HepG2 (cell line): Measurements from ENCODE around the gene SEMA4C. TPM values are rescaled to one million over a fixed set of nuclear protein-coding genes. Genes with fewer than 3 reads are reported as not detected.
A peak's percentile ranks its signal among the peaks of the same experiment; 100 is the strongest.

Experiments used
- DDIT3 ChIP-seq: sonication (generic); formaldehyde crosslinking; IDR thresholded peaks from 2 replicates; pipeline ENCODE4 v1.4.0; 2020; ENCODE audit warnings: mild to moderate bottlenecking, missing genetic modification reagents
- DPF2 ChIP-seq: sonication (generic); formaldehyde crosslinking; IDR thresholded peaks from 2 replicates; pipeline ENCODE4 v1.4.0; 2020; ENCODE audit warnings: mild to moderate bottlenecking, low read depth, missing genetic modification reagents, borderline replicate concordance
- ELF1 ChIP-seq: sonication (generic); formaldehyde crosslinking; IDR thresholded peaks from 2 replicates; pipeline ENCODE4 v1.4.0; 2020; ENCODE audit warnings: missing genetic modification reagents
- HCFC1 ChIP-seq: fragments of 150-350 bp; IDR thresholded peaks from 2 replicates; pipeline ENCODE4 v1.6.1; 2014; ENCODE audit warnings: low read depth, low read length
- IKZF1 ChIP-seq: fragments of 450-650 bp; IDR thresholded peaks from 2 replicates; pipeline ENCODE4 v1.7.1; 2016
- KAT8 ChIP-seq: IDR thresholded peaks from 2 replicates; pipeline ENCODE4 v1.6.1; 2016; ENCODE audit warnings: missing genetic modification reagents, missing compliant biosample characterization
- KMT2B ChIP-seq: IDR thresholded peaks from 2 replicates; pipeline ENCODE4 v1.6.1; 2016; ENCODE audit warnings: missing genetic modification reagents, missing compliant biosample characterization
- NKX3-1 ChIP-seq: sonication (generic); formaldehyde crosslinking; IDR thresholded peaks from 2 replicates; pipeline ENCODE4 v1.5.0; 2020; ENCODE audit warnings: missing genetic modification reagents
- PBX2 ChIP-seq: IDR thresholded peaks from 2 replicates; pipeline ENCODE4 v1.6.1; 2016; ENCODE audit warnings: control low read depth
- PRPF4 ChIP-seq: fragments of 200-400 bp; formaldehyde crosslinking; IDR thresholded peaks from 2 replicates; pipeline ENCODE4 v1.6.1; 2016; ENCODE audit warnings: low read length, low read depth; ENCODE audit not compliant: poor library complexity, severe bottlenecking
- RELA ChIP-seq: sonication (generic); formaldehyde crosslinking; IDR thresholded peaks from 2 replicates; pipeline ENCODE4 v1.4.0; 2020; ENCODE audit warnings: missing genetic modification reagents
- SOX6 ChIP-seq, 2 experiments: fragments of 450-650 bp in 1 of 2; sonication (generic) in 1 of 2; formaldehyde crosslinking in 1 of 2; IDR thresholded peaks; 2 replicates each; pipeline versions ENCODE4 v1.4.0 to v1.6.1; 2017 to 2020; ENCODE audit warnings: antibody characterized with exemption in 1 of 2, mild to moderate bottlenecking in 1 of 2, missing genetic modification reagents in 1 of 2
- SRSF1 ChIP-seq: fragments of 200-400 bp; formaldehyde crosslinking; optimal IDR thresholded peaks from 2 replicates; pipeline ENCODE3; 2017; ENCODE audit warnings: mild to moderate bottlenecking, low read depth, low read length, moderate library complexity
- SSRP1 ChIP-seq: IDR thresholded peaks from 2 replicates; pipeline ENCODE4 v1.6.1; 2016; ENCODE audit warnings: control low read depth
- TARDBP ChIP-seq: sonication (generic); formaldehyde crosslinking; IDR thresholded peaks from 2 replicates; pipeline ENCODE4 v1.8.0; 2022; ENCODE audit warnings: mild to moderate bottlenecking, missing genetic modification reagents
- TFDP2 ChIP-seq: sonication (generic); formaldehyde crosslinking; IDR thresholded peaks from 2 replicates; pipeline ENCODE4 v1.4.0; 2020; ENCODE audit warnings: missing genetic modification reagents
- THAP7 ChIP-seq: sonication (generic); formaldehyde crosslinking; IDR thresholded peaks from 2 replicates; pipeline ENCODE4 v1.8.1; 2023; ENCODE audit warnings: mild to moderate bottlenecking, missing genetic modification reagents
- TRIM24 ChIP-seq: sonication (generic); formaldehyde crosslinking; IDR thresholded peaks from 2 replicates; pipeline ENCODE4 v1.8.0; 2022; ENCODE audit warnings: mild to moderate bottlenecking, missing genetic modification reagents
- ZC3H13 ChIP-seq: sonication (generic); formaldehyde crosslinking; IDR thresholded peaks from 2 replicates; pipeline ENCODE4 v1.8.1; 2023; ENCODE audit warnings: mild to moderate bottlenecking, missing genetic modification reagents, moderate library complexity
- ZFP36 ChIP-seq: fragments of 150-350 bp; IDR thresholded peaks from 2 replicates; pipeline ENCODE4 v1.6.1; 2018; ENCODE audit warnings: borderline replicate concordance, low read length, low read depth; ENCODE audit not compliant: partially characterized antibody
- ZFP82 ChIP-seq: sonication (generic); formaldehyde crosslinking; IDR thresholded peaks from 2 replicates; pipeline ENCODE4 v1.5.1; 2020; ENCODE audit warnings: mild to moderate bottlenecking, missing genetic modification reagents, borderline replicate concordance
- ZNF703 ChIP-seq: sonication (generic); formaldehyde crosslinking; IDR thresholded peaks from 2 replicates; pipeline ENCODE4 v1.5.1; 2020; ENCODE audit warnings: missing genetic modification reagents, mild to moderate bottlenecking, moderate library complexity, borderline replicate concordance
- ZSCAN21 ChIP-seq: sonication (generic); formaldehyde crosslinking; IDR thresholded peaks from 2 replicates; pipeline ENCODE4 v1.8.0; 2022; ENCODE audit warnings: mild to moderate bottlenecking, missing genetic modification reagents, moderate library complexity, borderline replicate concordance
- polyA plus RNA-seq, 8 experiments: library from polyadenylated mRNA; depleted of rRNA in 3 of 8; stranded (reverse) in 7 of 8; unstranded in 1 of 8; fragments of >200 nt; fragmentation: Illumina TruSeq in 4 of 8; extraction: Trizol in 4 of 8; gene quantifications; 2 replicates each; pipeline versions ENCODE4 v1.2.1 to v1.2.3, GENCODE V29; 2011 to 2016; ENCODE audit warnings: low read depth in 4 of 8, missing spikeins in 1 of 8, mixed read lengths in 1 of 8; ENCODE audit not compliant: insufficient read depth in 1 of 8
- total RNA-seq, 5 experiments: library from RNA; depleted of rRNA; stranded (reverse); fragments of >200 nt; fragmentation: Illumina TruSeq; extraction: Trizol; gene quantifications; 2 replicates each; pipeline ENCODE4 v1.2.3, GENCODE V29; 2016; ENCODE audit warnings: low read depth in 1 of 5
- TF ChIP-seq, protein P1 (sequence below): sonication (generic); formaldehyde crosslinking; conservative IDR thresholded peaks from 2 replicates; pipeline ENCODE4 v1.4.0; 2020; ENCODE audit warnings: mild to moderate bottlenecking, missing genetic modification reagents, moderate library complexity

Gene SEMA4C
- total and polyA plus RNA-seq, 2 of the 13 experiments (the other 11 are each of a cell fraction or from before 2014, with no cell fraction given), result 25.9 to 46.6 TPM

DNA sequence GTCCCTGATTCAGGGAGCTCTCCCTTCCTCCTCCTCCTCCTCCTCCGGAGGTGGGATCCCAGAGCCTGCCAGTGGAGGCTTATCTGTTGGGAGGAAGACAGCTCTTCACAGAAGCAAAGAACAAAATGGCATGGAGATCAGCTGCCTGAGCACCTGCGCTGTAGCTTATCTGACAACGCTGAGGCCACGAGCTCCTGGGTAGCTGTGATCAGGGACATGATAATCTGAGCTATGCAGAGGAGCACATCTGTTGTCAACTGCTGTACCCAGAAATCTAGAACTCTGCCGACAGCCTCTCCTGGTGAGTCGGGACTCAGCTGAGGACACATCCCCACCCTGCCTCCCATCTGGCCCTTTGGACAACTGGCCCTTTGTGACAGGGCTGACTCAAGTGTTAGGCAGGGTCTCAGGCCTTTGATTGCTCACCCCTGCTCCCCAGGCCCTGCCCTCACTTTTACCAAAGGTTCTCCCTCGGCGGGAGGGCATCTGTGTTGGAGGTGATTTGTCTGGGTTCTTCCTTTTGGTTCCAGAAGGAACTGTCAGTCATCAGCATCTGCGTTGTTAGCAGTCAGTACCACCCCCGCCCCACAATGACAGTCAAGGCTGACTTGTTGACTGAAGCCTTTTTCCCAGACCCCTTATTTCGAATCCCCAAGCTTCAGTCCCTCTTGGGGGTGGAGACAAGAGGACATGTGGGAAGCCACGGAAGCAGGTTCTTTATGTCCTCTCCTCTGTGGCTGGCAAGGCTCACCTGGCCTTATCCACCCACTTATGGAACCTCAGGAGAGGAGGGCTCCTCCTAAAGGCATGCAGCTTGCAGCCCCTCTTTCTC is 59.7 kb downstream of the SEMA4C start (continued):
- no peak for TF ChIP-seq TARDBP (CRISPR knock-in tag)
- TF ChIP-seq ELF1 (CRISPR knock-in tag), result no peak
- no peak for TF ChIP-seq SOX6 (IDR thresholded peaks at IDR 0.05)
- no peak for TF ChIP-seq SOX6 (CRISPR knock-in tag; IDR thresholded peaks at IDR 0.05)
- no peak for TF ChIP-seq TFDP2 (CRISPR knock-in tag)
- TF ChIP-seq HCFC1, result no peak
- no peak for TF ChIP-seq DDIT3 (CRISPR knock-in tag)
- no peak for TF ChIP-seq ZFP36
- TF ChIP-seq IKZF1, result no peak
- no peak for TF ChIP-seq ZNF703 (CRISPR knock-in tag)
- no peak for TF ChIP-seq THAP7 (CRISPR knock-in tag)
- 0 out of 2 replicates have a peak, but pooled peaks have one; percentile 12 for TF ChIP-seq TRIM24
- TF ChIP-seq DPF2 (CRISPR knock-in tag), result no peak
- TF ChIP-seq, protein P1, sequence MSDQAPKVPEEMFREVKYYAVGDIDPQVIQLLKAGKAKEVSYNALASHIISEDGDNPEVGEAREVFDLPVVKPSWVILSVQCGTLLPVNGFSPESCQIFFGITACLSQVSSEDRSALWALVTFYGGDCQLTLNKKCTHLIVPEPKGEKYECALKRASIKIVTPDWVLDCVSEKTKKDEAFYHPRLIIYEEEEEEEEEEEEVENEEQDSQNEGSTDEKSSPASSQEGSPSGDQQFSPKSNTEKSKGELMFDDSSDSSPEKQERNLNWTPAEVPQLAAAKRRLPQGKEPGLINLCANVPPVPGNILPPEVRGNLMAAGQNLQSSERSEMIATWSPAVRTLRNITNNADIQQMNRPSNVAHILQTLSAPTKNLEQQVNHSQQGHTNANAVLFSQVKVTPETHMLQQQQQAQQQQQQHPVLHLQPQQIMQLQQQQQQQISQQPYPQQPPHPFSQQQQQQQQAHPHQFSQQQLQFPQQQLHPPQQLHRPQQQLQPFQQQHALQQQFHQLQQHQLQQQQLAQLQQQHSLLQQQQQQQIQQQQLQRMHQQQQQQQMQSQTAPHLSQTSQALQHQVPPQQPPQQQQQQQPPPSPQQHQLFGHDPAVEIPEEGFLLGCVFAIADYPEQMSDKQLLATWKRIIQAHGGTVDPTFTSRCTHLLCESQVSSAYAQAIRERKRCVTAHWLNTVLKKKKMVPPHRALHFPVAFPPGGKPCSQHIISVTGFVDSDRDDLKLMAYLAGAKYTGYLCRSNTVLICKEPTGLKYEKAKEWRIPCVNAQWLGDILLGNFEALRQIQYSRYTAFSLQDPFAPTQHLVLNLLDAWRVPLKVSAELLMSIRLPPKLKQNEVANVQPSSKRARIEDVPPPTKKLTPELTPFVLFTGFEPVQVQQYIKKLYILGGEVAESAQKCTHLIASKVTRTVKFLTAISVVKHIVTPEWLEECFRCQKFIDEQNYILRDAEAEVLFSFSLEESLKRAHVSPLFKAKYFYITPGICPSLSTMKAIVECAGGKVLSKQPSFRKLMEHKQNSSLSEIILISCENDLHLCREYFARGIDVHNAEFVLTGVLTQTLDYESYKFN (CRISPR knock-in tag), result no peak
- no peak for TF ChIP-seq ZC3H13
- 0 out of 2 replicates have a peak, but pooled peaks have one; percentile 10 for TF ChIP-seq KMT2B (CRISPR knock-in tag)
- no peak for TF ChIP-seq RELA (CRISPR knock-in tag)
- TF ChIP-seq NKX3-1 (CRISPR knock-in tag), result no peak
- TF ChIP-seq PRPF4, result no peak
- TF ChIP-seq ZSCAN21 (CRISPR knock-in tag), result no peak
- peak; percentile 9 for TF ChIP-seq SRSF1
- no peak for TF ChIP-seq SSRP1 (CRISPR knock-in tag)
- TF ChIP-seq KAT8 (CRISPR knock-in tag), result no peak
- no peak for TF ChIP-seq PBX2 (CRISPR knock-in tag)
- TF ChIP-seq ZFP82, result no peak
